Ammon's horn (tissue), 1 donor: ENCODE measurements around the gene CLSTN3.
A peak's percentile ranks its signal among the peaks of the same experiment; 100 is the strongest.
"Not testable (repeated sequence)": the region's sequence is repeated elsewhere in the genome, so short reads cannot be mapped to it uniquely, and the experiment has no call there.

ENCODE experiments used
- DNase-seq: peaks from one replicate; pipeline ENCODE4 v3.0.0-alpha.2; 2016; ENCODE audit warnings: low spot score

The CLSTN3 gene

GRCh38 chr12:7103837-7104584 is 26.2 kb upstream of the CLSTN3 start:
- no peak for DNase-seq

DNA sequence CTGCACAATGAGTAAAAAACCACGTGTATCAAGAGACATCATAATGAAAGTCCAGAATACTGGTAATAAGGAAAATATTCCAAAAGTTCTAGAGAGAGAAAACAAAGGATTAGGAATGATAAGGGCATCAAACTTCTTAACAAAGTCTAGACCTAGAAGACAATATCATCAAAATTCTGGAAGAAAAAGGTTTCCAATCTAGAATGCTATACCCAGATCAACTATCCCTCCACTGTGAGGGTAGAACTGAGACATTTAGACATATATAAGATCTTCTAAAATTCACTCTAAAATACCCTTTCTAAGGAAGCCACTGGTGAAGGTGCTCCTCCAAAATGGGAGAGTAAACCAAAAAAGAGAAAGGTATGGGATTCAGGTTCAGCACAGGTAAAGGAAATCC is 24.1 kb upstream of the CLSTN3 start:
- DNase-seq = no peak

DNA sequence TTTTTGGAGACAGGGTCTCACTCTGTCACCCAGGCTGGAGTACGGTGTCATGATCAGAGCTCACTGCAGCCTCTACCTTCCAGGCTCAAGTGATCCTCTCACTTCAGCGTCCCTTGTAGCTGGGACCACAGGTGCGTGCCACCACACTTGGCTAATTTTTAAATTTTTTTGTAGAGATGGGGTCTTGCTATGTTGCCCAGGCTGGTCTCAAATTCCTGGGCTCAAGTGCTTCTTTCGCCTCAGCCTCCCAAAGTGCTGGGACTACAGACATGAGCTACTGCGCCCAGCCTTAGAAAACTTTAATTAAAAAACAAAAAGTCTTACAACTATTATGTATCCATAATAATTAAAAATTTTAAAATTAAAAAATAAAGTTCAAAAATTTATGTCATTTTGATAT is 23.0 kb upstream of the CLSTN3 start:
- DNase-seq = not testable (repeated sequence)

GRCh38 chr12:7107636-7108002 is 22.6 kb upstream of the CLSTN3 start:
- DNase-seq = no peak

DNA sequence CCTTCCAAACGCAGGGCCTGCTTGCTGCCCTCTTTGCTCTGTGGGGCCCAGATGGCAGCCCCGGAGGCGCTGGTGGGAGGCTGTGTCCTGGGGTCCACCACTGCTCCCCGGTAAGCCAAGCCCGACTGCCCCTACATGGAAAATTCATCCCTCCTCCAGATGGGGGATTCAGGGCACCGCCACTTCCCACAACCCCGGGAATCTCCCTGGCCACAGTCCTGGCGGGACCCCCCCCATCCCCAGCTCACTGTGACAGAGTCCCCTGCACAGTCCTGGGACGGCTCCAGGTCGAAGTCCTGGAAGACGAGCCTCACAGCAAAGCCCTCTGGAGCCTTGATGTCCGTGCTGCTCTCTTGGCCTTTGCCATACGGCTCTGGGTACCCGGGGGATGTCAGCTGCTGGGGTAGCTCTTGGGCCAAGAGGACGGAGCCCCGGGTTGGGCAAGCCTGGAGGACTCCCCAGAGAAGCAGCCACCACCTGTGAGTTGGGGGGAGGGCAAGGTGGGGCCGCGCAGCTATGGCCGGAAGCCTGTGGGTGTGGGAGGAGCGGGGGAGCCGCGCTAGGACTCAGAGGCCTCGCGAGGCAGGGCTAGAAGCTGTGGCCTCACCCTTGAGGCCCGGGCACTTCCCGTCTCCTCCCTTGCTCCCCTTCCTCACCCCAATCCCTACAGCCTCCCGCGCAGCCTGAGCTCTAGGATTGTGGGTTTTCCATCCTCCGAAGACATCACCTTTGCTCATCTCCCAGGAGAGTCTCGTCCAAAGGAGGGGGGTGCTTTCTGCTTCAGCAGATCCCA is 22.0 kb upstream of the CLSTN3 start:
- no peak for DNase-seq

GRCh38 chr12:7108796-7109571 is 21.2 kb upstream of the CLSTN3 start, which contains the start of gene C1RL:
C1RL (minus strand) TSS chr12:7109214; CDS start chr12:7109180, 34 bp downstream.
- DNase-seq = peak; percentile 75

- no peak for DNase-seq
Observed at GRCh38 chr12:7109572-7109920, 20.6 kb upstream of the CLSTN3 start.

DNA sequence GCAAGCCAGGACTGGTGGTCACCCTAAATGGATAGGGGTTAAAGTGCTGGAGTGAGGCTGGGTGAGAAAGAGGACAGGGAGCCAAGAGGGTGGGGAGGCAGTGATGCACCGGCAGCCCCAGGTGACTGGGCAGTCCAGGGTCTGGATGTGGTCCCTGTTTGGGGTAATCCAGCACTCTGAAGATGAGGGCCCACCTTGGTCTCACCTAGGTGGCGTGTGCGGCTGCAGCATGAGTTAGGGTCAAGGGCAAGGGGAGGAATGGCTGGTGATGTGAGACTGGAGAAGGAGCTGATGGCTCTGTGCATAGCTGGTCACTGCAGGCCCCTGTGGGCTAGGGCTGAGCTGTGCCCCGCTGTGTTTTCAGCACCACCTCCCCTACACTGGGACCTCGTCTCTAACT is 19.5 kb upstream of the CLSTN3 start:
- DNase-seq = no peak

GRCh38 chr12:7112041-7112440 is 18.1 kb upstream of the CLSTN3 start:
- no peak for DNase-seq

- DNase-seq = peak; percentile 37
Observed at GRCh38 chr12:7113389-7113871, 16.7 kb upstream of the CLSTN3 start.

GRCh38 chr12:7114008-7114407 is 16.2 kb upstream of the CLSTN3 start:
- no peak for DNase-seq

DNA sequence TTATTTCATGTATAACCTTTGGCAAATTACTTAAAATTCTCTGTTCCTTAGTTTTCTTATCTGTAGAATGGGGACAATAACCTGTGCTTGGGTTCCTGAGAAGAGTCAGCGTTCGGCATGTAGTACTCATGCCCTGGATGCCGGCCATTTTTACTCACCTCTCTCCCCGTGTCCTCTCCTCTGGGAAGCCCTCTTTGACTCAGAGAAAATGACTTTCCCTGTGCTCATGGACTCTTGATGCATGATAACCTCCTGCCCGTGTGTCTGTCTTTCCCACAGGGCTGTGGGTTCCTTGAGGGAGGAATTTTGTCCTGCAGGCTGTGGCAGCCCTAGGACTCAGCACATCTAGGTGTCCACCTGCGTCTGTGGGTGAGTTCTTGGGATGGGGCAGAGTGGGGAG is 15.3 kb upstream of the CLSTN3 start:
- no peak for DNase-seq

DNA sequence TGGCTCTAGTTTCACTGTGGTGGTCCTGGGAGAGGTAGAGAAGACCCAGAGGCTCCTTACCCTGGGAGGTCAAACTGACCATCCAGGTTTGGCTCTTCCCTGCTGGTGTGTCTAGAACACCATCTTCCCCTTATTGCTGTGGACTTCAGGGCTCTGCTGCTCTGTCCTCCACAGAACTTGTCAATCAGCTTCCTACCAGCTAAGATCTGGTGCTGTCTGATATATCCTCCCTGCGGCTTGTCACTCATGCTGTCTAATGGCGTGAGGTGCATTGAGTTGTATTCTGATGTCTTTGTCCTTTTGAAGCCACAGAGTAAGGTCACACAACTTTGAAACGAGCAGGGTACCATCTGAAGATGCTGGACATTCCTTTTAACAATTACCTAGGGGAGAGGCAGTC is 14.0 kb upstream of the CLSTN3 start:
- DNase-seq = no peak

GRCh38 chr12:7116916-7117315 is 13.3 kb upstream of the CLSTN3 start:
- DNase-seq = no peak

- no peak for DNase-seq
Observed at GRCh38 chr12:7117670-7118069, 12.5 kb upstream of the CLSTN3 start.

- no peak for DNase-seq
Observed at GRCh38 chr12:7118881-7119280, 11.3 kb upstream of the CLSTN3 start.

- DNase-seq = no peak
Observed at GRCh38 chr12:7120166-7120565, 10.0 kb upstream of the CLSTN3 start.

DNA sequence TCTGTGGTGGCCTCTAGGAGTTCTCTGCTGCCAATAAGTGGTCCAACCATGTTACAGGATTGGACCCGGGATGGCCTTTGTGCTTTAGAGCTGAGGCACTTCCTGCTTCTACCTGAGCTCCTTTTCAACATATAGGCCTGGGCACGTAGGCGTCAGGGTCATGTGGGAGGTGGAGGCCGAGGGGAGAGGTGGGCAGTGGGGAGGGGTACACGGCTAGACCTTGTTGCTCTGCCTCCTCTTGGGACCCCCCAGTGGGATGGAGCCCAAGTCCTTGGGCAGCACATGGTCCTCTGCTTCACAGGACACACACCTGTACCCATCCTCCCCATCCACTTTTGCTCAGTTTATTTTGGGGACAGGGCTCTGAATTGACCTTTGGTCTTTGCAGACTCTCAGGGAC is 8.8 kb upstream of the CLSTN3 start:
- DNase-seq = no peak

DNA sequence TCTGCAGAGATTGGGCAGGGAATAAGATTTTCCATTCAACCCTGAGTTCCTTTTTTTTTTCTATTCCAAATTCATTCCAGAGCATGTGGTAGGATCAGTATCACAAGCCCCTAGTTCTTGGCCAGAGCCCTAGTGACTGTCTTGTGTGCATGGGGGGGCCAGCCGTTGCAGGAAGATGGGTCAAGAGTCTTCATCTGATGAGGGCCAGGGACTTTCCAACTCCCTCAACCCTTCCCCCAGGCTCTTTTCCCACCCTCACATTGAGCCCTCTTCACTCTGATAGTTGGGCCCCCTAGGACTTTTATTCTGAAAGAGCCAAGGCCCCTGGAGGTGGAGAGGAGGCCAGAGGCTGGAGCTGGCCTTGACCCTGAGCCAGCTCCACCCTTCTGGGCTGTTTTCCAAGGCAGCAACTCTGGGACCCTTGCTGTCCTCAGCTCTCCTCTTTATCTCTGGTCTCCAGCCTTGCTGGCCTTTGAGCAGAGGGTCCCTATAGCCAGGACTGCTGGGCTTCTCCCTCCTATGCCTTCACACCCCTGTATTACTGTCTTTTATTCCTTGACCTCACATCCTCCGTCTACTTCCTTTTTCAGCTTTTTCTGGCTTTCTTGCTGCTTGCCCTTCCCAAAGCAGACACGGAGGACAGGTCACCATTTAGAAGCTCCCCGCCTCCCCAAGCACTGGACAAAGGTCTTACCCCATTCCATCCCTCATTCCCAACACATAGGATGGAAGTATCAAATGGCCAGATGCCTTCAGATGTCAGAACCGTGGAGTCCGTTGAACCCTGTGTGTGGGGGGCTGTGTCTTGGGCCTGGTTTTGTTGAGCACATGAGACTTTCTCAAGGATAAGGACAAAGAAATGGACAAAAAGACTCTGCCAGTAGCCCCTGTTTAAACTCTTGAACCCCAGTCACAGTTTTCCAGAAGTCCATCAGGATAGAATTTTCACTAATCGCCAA is 7.1 kb upstream of the CLSTN3 start:
- DNase-seq = no peak

- no peak for DNase-seq
Observed at GRCh38 chr12:7123806-7124522, 6.2 kb upstream of the CLSTN3 start.
